NCI-H82 (cell line): Measurements from ENCODE around the gene ANKRD40.
"Not testable (repeated sequence)": the region's sequence is repeated elsewhere in the genome, so short reads cannot be mapped to it uniquely, and the experiment has no call there.

Experiments used
- DNase-seq: peaks from one replicate; lab custom pipeline; 2025; lab: John Stamatoyannopoulos, UW

The ANKRD40 gene, protein sequence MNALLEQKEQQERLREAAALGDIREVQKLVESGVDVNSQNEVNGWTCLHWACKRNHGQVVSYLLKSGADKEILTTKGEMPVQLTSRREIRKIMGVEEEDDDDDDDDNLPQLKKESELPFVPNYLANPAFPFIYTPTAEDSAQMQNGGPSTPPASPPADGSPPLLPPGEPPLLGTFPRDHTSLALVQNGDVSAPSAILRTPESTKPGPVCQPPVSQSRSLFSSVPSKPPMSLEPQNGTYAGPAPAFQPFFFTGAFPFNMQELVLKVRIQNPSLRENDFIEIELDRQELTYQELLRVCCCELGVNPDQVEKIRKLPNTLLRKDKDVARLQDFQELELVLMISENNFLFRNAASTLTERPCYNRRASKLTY

DNA sequence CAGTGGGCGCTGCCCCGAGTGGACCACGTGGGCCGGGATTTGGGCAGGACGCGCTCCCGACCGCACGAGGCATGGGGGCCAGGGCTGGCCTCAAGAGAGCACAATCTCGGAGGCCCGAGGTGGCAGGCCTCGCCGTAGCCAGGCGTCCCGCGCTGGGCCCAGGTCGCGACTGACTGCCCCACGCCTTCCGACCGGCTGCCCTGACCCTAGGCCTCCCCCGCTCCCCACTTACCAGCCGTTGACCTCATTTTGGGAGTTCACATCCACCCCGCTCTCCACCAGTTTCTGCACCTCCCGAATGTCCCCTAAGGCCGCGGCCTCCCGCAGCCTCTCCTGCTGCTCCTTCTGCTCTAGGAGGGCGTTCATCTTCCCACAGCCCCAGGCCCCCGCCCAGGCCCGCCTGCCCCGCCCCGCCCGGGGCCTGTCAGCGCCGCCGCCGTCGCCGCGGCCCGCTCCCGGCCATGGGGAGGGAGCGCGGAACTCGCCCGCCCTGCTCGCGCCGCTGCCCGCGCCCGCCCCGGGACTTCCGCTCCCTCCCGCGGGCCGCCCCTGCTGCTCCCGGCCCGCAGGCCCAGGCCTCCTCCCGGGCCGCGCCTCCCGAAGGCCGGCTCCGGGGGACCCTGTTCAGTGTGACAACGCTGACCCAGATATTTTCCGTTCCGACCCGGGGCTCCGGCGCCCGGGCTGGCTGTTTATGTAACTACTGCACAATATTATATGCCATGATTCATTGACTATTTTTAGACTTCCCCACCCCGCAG lies at the start of gene ANKRD40:
Gene ANKRD40 (minus strand): TSS at position 626 of the 761 bp plus-strand sequence. CDS start 260 bp downstream, at position 366.
- DNase-seq = peak; percentile 92

DNA sequence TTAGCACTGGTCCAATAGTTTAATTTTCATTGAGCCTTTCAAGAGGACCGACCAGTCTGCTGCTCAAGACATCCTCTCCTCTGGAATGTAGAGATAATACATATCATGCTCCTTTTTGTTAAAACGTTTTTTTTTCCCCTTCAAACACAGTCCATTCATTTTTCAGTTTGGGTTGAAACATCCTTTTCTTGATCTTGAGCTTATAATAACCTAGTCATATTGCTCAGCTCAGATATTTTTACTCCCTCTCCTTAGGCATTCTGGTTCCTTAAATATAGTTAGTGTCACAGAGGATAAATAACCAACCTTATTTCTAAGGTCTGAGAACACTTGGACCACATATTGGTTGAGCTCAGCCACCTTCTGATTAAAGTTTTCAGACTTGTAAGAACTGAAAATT lies 46.8 kb upstream of the ANKRD40 start:
- DNase-seq = no peak

DNA sequence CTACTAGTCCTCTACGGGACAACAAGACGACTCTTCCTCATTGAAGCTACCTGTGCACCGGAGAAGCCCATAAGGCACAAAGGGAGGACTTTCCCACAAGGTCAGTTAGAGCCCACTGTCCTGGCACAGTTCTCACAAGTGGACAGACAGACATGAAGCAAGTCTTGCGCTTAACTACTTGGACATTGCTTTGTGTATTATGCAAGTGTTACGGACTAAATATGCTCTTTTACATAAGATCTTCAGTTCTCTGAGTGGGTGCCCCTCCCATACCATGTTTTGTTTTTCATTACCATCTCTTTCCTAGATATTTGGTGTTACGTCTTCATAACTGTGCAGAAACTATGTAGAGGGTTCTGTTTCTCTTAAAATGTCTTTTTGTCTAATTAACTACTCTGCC lies 41.5 kb upstream of the ANKRD40 start:
- no peak for DNase-seq

DNA sequence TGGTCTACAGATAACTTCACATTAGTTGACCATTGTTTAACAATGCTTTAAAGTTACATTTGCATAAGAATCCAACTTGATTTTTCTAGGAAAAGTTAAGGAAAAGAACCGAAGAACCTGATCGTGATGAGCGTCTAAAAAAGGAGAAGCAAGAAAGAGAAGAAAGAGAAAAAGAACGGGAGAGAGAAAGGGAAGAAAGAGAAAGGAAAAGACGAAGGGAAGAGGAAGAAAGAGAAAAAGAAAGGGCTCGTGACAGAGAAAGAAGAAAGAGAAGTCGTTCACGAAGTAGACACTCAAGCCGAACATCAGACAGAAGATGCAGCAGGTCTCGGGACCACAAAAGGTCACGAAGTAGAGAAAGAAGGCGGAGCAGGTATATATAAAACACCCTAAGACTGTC lies 37.9 kb upstream of the ANKRD40 start:
- no peak for DNase-seq

DNA sequence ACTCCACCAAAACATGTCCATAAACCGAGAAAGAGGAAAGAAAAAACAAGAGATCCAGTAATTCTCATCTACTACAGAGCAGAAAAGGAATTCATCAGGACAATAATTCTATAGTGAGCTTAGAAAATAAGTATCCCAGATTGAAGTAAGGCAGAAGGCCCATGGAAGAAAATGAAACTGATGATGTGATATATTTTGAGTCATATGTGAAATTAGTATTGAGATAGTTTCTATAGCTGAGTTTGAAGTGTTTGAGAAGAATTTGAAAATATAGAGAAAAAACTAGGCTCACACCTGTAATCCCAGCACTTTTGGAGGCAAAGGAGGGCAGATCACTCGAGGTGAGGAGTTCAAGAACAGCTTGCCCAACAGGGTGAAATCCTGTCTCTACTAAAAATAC lies 31.4 kb upstream of the ANKRD40 start:
- DNase-seq = no peak

DNA sequence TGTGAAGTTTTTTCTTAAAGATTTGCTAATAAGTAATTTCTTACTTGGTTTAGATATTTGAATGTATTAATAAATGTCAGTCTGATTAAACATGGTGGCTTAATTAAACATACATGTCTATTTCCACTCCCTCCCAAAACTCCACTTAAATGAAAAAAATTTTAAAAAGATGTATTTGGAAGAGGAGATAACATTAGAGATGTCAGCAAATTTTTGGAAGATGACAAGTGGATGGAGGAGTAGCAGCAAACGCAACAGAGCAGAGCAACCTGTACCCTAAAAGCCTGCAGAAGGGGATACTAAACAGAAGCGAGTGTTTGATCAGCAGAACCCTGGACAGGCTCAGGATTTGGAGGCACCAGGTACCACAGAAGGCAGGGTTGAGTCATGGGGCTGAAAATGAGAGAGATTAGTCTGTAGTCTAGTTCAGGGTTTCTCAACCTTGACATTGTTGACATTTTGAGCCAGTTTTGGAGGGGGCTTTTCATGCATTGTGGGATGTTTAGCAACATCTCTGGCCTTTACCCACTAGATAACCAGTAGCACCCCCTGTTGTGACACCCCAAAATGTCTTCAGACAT lies 29.5 kb upstream of the ANKRD40 start:
- DNase-seq = no peak

DNA sequence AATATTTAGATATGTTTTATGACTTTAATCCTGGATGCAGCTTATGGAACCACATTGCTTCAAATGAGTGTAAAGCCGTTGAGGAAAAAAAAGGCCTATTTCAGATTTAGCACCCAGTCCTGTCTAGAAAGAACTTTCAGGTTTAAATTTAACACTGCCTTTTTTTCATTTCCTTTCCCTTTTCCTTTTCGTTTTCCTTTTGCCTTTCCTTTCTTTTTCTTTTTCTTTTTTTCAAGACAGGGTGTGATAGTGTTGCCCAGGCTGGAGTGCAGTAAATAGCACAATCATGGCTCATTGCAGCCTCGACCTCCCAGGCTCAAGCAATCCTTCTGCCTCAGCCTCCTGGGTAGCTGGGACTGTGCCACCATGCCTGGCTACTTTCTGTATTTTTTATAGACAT lies 27.6 kb upstream of the ANKRD40 start:
- no peak for DNase-seq

DNA sequence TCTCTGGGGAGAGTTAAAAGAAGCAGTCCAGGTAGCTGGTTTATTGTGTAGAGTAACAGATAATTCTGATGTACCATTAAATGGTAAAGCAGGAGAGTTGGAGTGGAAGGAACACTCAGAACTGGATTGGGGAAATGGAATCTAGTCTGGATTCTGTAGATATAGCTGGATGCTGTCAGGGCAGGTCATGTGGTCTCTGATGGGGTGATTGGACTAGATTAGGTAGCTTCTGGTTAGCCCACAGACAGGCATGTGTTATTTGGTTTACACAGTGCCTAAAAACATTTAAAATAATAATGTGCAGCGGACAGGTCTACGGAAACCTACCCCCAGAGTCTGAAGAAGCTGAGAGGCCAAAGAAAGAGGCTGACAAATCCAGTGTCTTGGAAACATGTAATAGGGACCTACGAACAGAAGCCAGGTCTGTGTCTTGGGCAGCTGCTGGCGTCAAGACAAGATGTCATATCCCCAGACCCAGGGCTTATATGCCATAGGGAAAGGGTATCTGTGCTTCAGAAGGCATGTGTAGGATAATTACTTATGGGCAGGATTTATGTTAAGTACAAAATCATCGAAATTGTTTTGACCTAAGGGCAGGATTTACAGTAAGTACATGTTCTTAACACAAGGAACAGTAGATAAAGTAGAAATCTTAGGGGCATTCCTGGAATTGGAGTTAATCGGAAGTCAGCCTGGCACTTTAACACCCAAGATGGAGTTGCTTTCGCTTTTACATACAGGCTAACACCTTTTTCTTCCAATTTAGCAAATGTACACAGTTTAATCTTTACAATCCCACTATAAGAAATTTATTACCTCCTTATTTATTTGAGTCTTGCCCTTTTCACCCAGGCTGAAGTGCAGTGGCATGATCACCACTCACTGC lies 24.1 kb upstream of the ANKRD40 start:
- DNase-seq = no peak

DNA sequence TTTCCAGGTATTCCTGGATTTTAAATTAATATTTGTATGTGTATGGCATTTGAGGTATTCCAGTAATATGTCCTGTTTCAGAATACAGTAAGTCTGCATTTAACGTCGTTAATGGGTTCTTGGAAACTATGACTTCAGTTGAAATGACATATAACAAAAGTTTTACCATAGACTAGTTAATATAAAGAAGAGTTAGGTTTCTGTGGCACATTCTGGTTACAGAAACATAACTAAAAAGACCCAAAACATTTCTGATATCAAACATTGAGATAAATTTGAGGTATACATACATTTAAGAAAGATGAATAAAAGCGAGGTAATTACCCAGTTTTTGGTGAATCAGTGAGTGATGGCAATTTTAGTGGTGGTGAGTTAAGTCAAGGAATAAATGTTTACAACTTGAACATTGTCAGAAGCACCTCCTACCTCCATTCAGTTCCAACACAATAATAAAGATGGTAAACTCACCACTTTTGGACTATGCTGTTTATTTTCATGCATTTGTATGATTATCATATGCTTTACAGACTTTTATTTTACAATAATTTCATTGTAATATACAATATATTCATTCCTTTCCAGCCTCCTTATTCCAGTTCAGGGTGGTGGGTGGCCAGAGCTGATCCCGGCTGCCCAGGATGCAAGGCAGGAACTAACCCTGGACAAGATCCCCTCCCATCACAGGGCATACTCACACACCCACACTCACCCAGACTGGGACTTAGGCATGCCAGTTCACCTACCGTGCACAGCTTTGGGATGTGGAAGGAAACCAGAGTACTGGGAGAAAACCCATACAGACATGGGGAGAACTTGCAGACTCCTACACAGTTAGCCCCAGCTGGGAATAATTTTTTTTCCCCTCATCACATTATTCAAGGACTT lies 21.4 kb upstream of the ANKRD40 start:
- no peak for DNase-seq

DNA sequence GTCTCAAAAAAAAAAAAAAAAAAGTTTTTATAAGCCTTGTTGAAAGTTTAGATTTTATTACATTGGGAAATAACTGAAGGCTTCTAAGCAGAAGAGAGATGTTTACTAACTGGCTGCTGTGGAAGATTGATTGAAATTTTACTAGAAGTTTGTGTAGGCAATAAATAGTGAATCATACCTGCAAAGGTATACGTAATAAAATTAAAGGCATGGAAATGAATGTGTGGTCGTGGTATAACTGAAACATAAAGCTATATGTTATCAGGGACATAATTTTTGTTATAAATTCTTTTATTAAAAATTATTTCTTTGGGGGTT lies 20.4 kb upstream of the ANKRD40 start:
- no peak for DNase-seq

DNA sequence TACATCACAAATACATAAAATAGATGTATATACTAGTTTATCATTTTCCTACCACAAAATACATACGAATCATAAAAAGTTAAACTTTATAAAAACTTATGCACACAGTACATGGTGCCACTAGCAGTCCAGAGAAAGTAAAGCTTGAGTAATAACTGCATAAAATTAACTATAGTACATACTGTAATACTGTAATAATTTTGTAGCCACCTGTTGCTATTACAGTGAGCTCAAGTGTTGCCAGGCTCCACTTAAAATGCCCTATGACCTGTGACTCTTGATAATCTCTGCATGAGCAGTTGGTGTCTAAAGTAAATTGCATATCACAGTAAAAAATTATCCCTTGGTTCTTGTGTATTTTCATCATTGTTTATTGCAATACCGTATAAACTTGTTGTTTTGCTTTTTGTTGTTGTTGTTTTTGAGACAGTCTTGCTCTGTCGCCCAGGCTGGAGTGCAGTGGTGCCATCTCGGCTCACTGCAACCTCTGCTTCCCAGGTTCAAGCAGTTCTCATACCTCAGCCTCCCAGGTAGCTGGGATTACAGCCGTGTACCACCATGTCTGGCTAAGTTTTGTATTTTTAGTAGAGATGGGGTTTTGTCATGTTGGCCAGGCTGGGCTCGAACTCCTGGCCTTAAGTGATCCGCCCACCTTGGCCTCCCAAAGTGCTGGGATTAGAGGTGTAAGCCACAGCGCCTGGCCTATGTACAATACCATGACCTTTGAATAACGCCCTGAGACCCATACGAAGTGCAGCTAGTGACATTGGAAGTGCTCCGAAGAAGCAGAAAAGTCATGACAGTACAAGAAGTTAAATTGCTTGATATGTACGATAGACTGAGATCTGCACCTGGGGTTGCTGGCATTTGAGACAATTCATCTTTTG lies 18.3 kb upstream of the ANKRD40 start:
- no peak for DNase-seq

DNA sequence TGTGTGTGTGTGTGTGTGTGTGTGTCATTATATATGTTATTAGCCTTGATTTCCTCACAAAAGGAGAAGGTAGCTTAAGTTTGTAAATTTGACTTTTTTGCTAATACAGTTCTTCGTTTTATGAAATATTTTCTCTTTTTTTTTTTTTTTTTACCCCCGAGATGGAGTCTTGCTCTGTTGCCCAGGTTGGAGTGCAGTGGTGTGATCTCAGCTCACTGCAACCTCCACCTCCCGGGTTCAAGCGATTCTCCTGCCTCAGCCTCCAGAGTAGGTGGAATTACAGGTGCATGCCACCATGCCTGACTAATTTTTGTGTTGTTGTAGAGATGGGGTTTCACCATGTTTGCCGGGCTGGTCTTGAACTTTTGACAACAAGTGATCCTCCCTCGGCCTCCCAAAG lies 16.9 kb upstream of the ANKRD40 start:
- DNase-seq = not testable (repeated sequence)

DNA sequence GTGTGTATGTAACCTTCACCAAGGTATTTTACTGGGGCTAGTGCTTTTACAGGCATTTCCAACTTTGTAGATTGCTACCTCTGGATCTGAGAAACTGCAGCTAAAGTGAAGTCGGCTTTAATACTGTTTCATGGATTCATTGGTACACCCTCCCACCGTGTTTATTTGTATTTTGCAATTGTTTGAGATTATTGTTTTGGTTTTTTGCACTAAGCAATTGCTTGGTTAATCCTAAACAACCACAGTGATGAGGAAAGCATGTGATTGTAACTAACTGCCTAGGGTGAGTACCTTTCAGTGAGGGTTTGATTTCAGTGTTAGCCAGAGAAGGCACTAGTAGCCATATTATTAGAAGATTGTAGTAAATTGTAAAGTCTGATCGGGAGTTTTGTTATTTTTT lies 15.0 kb upstream of the ANKRD40 start:
- no peak for DNase-seq

DNA sequence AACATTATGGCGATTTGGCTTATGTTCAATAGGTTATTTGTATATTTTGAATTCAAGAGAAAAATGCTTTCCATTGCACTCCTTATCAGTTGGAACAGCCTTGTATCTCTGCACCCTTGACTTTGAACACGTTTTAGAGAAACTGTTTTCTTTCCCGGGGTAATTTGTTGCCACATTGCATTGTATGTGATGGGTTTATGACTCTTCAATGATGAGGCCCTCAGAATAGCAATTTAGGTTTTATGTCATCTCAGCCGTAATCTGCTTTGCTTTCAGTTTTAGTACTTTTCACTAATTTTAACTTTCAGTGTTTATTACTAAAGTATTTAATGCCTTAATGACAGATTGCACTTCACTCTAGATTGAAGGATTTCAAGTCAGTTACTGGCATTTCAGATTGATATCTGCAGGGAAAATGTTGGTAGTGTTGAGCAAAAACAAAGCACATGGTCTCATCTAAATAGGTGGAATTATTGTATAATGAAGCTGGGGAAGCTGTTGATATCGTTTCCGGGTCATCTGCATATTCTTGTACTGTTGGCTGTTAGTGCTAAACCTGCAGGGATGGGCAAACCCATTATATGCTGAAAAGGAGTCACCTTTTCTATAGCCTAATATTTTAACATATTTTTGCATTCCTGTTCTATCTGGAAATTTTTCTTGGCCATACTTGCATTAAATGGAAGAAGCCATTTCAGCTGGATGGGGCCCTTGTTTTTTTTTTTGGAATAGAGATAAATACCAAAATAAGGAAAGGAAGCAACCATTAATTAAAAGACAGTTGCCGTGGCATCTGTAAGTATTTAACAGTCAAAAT lies 13.7 kb upstream of the ANKRD40 start:
- DNase-seq = peak; percentile 35

DNA sequence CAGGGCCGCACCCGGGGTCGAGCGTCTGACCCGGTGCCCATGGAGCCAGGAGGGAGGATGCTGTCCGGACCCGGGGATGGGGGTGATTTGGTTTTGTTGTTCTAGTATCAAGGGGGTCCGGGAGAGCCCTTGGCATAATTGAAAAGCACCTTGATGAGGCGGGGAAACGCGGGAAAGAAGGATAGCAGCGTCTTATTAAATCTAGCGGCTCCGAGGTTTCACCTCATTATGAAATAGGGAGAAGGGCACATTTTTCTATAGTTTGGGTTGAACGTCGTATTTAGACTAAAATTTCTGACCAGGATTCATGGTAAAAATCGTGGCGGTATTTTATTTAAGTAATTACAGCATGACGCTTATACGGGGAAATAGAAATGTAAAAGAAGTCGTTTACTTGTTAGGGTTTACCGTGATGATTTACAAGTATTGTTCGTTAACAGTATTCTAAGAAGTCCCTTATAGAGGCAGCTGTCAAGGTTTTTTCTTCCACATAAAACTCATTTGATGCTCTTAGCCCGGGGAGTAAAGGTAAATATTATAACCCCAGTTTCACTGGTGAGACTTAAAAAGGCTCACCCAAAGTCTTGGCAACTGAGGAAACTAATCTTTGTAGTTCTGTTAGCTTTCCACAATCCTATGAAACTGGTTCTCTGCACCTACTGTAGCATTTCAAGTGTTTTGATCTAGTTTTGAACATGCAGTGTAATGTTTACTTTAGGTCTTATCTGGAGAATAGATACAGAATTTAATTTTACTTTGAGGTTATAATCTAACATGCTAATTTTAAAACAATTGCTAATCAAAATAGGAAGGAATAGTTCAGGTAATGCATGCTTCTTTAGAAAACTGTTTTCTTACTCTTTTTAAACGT lies 12.4 kb upstream of the ANKRD40 start:
- peak; percentile 80 for DNase-seq

DNA sequence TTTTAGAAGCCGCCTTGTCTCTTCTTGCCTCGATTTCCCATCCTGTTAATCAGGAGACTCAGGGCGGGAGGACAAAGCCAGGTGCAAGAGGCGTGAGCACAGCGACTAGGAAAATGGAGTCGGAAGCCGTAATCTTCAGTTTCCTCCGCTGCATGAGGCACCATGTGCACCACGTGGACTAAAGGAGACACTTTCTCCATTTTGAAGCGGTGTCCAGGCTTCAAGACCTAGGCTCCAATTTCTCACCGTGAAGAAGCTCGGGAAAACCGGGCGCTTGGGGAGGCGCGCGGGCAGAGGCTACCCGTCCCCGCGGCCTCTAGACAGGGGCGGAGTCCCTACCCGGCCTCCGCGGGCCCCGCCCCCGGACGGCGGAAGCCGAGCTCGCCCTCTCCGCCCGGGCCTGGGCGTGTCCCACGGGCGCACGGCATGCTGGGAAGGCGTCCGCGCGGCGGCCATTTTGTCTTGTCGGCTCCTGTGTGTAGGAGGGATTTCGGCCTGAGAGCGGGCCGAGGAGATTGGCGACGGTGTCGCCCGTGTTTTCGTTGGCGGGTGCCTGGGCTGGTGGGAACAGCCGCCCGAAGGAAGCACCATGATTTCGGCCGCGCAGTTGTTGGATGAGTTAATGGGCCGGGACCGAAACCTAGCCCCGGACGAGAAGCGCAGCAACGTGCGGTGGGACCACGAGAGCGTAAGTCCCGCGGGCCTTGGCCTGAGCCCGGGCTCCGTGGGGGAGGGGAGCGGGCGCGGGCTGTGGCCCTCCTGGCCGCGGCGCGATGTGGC lies 11.6 kb upstream of the ANKRD40 start, which contains the start of gene LUC7L3:
Gene LUC7L3 (plus strand): TSS at position 460 of the 780 bp plus-strand sequence. CDS start 130 bp downstream, at position 590.
- peak; percentile 98 for DNase-seq

DNA sequence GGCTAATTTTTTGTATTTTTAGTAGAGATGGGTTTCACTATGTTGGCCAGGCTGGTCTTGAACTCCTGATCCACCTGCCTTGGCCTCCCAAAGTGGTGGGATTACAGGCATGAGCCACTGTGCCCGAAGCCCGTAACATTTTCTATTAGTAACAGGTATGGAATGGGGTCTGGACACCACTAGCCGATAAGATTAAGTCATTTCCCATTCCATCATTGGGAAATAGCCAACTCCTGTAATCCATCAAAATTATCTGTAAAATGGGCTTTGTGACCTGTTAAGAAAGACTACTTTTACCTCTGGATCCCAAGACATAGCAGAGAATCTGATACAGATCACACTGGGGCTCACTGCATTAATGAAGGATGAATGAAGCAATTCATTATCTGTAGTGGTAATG lies 7.8 kb upstream of the ANKRD40 start:
- DNase-seq = no peak
